Subcutaneous adipose tissue (tissue), 4 donors: ENCODE data around the gene BMP5. TPM values are rescaled to one million over a fixed set of nuclear protein-coding genes. Genes with fewer than 3 reads are reported as not detected.

Source experiments
- total RNA-seq, 4 donors: library from RNA; depleted of rRNA; stranded (reverse); fragments of >200 nt; gene quantifications; one replicate each; pipeline ENCODE4 v1.1.0, GENCODE V29; 2016
- TF ChIP-seq, protein P1 (sequence below): fragments of 450-650 bp; IDR thresholded peaks from one replicate; pipeline ENCODE4 v1.5.1; 2016; ENCODE audit warnings: low read depth, mild to moderate bottlenecking, control low read depth, antibody characterized with exemption, moderate library complexity

Gene BMP5
- total RNA-seq, 4 donors from 2014 or later, result 2.6 to 5.8 (median 2.9) TPM; not detected in 1

DNA sequence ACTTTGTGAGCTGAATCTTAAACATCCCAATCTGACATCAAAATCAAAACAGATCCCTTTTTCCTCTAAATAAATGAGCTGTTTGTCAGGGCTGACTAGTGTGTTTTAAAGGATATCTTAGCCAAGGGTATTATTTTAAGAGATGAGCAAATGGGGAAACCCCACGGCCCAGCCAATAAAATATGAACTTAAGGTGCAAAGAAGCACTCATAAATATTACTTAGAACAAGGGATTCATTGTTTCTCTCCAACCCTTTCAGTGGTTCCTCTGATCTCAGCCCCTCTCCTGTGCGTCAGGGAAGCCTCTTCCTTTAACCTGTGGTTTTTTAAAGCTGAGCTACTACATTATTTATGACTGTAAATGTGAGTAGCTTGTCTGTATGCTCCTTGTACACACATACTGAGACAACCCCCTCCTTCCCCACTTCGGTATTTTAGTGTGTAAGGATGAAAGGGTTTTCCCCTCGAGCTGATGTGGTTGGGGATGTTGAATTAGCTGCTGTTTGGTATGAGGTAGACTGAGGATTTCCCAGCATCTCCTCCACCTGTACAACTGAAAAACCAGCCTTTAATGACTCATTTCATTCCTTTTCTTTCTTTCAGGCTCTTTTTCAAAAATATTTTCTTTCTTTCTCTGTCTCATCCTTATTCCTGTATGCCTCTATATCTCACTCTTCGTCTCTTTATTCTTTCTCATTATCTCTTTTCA is 6.5 kb downstream of the BMP5 start:
- TF ChIP-seq, protein P1, sequence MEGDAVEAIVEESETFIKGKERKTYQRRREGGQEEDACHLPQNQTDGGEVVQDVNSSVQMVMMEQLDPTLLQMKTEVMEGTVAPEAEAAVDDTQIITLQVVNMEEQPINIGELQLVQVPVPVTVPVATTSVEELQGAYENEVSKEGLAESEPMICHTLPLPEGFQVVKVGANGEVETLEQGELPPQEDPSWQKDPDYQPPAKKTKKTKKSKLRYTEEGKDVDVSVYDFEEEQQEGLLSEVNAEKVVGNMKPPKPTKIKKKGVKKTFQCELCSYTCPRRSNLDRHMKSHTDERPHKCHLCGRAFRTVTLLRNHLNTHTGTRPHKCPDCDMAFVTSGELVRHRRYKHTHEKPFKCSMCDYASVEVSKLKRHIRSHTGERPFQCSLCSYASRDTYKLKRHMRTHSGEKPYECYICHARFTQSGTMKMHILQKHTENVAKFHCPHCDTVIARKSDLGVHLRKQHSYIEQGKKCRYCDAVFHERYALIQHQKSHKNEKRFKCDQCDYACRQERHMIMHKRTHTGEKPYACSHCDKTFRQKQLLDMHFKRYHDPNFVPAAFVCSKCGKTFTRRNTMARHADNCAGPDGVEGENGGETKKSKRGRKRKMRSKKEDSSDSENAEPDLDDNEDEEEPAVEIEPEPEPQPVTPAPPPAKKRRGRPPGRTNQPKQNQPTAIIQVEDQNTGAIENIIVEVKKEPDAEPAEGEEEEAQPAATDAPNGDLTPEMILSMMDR, result no peak

DNA sequence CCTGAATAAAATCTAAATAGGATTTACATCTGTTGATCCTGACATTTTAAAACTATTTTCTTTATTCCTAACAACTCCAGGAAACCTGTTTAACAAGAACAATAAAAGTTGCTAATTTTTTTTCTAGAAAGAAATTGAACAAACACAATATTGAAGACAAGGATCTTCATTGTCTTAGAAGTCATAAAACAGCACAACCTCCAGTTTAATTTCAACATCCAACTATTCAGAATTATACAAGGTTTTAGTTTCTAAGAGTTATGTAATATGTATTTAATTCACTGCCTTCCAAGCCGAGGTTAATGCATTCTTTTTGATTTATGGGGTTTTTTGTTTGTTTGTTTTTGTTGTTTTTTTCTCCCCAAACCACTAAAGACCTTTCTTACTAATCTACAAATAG is 7.2 kb downstream of the BMP5 start:
- TF ChIP-seq, protein P1, result no peak

DNA sequence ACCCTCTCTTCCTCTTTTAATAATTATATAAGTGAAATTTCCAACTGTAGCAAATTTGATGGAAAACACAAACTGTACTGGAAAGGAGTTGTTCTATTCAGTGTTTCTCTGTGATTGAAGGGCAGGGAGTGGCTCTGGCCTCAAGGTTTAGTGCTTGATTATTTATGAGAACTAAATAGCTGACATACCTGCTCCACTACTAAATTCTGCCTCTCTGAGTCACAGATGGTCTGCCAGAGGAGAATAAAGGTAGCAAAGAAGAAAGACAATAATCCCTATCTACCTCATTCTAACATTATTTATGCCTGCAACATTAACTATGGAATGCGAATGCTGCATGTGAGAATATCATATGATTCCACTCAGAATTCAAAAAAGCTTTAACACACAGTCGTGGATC is 9.3 kb downstream of the BMP5 start:
- TF ChIP-seq, protein P1, result no peak

DNA sequence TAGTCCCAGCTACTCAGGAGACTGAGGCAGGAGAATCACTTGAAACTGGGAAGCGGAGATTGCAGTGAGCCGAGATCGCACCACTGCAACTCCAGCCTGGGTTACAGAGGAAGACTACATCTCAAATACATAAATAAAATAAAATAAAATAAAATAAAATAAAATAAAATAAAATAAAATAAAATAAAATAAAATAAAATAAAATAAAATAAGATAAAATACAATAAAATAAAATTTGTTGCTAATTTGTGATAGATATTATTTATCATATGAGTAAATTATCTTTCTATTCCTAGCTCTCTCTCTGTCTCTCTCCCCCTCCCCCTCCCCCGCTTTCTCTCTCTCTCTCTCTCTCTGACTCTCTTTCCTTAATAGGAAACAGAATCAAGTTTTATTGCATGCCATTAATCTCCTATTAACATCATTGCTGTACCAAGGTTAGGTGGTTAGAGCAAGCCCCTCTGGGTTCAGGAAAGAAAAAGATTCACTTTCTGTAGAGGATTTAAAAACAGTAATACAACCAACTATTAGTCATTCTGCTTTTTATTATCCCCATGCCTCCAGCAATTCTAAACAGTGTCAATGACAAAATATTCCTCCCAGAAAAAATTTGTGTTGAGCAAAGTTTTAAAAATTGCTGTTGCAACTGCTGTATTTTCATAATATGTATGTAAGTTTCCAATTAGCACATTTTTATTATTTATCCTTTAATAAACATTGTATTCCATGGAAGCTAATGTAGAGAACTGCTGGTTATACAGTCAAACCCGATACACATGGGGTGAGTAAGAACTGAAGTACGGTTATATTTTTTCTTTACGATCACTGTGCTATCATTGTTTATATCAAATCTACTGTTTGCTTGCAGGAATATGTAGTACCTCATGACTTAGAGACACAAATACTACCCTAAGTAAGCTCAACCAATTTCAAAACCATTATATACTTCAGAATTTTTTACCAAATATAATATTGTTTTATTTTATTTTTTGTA is 22.1 kb downstream of the BMP5 start:
- TF ChIP-seq, protein P1, result no peak

DNA sequence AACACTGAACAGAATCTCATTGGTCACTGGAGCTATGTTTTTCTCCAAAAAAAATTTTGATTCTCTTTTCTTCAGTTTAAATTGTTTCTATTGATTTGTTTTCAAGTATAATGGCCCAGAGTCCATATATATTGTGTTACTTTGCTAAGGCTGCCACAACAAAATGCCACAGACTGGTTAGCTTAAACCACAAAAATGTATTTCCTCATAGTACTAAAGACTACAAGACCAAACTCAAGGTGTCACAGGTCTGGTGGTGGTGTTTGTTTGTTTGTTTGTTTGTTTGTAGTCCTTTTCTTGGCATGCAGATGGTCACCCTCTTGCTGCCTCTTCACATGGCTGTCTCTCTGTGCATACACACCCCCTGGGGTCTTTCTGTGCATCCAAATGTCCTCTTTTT is 34.0 kb downstream of the BMP5 start:
- TF ChIP-seq, protein P1, result no peak

DNA sequence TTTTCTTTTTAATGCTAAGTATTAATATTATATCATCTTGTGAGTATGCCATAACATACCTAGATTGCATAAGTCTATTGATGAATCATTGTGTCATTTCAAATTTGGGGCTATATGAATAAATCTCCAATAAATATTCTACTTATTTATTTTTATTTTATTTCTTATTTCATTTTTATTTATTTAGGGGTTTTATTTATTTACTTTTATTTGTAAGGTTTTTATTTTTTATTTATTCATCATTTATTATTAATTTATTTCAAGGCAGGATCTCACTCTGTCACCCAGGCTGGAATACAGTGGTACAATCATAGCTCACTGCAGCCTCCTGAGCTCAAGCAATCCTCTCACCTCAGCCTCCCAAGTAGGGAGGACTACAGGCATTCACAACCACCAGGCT is 36.3 kb downstream of the BMP5 start:
- TF ChIP-seq, protein P1, result no peak

DNA sequence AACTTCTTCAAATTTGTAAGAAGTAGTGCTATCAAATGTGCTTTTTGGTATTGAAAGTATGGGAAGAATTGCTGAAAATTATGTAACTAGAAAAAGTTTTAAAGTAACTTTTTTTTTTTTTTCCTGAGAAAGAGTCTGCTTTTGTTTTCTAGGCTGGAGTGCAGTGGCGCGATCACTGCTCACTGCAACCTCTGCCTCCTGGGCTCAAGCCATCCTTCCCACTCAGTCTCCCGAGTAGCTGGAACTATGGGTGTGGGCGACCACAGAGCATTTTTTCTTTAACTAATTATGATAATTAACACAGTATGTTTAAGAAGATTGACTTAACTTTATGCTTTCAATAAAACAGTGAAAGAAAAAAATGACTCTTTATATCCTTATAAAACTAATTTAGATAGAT is 38.4 kb downstream of the BMP5 start:
- TF ChIP-seq, protein P1, result no peak
